Esophagus (tissue), 2 donors: ENCODE measurements around the gene PPP1R3A. TPM values are rescaled to one million over a fixed set of nuclear protein-coding genes. Genes with fewer than 3 reads are reported as not detected.

Experiments
- H3K27ac ChIP-seq, 2 donors: one replicate each; pipeline ENCODE4 v1.5.1; 2013; ENCODE audit warnings: low read depth in 2 of 2, mild to moderate bottlenecking in 2 of 2, inconsistent platforms in 1 of 2, low read length in 1 of 2, moderate library complexity in 1 of 2
- H3K27me3 ChIP-seq, 2 donors: one replicate each; pipeline ENCODE4 v1.6.1; 2013; ENCODE audit warnings: low read length in 2 of 2, control low read depth in 1 of 2, mild to moderate bottlenecking in 1 of 2; ENCODE audit not compliant: insufficient read depth in 2 of 2, control insufficient read depth in 1 of 2
- H3K36me3 ChIP-seq, 2 donors: one replicate each; pipeline ENCODE4 v1.6.1; 2013; ENCODE audit warnings: low read length in 1 of 2; ENCODE audit not compliant: control insufficient read depth in 2 of 2, insufficient read depth in 2 of 2
- H3K4me1 ChIP-seq, 2 donors: one replicate each; pipeline ENCODE4 v1.6.1; 2013; ENCODE audit warnings: low read length in 1 of 2; ENCODE audit not compliant: control insufficient read depth in 2 of 2, insufficient read depth in 2 of 2
- H3K4me3 ChIP-seq, 2 donors: one replicate each; pipeline ENCODE4 v1.5.1; 2013; ENCODE audit warnings: low read length in 2 of 2, mild to moderate bottlenecking in 2 of 2, low read depth in 1 of 2, moderate library complexity in 1 of 2
- H3K9me3 ChIP-seq, 2 donors: one replicate each; pipeline ENCODE4 v1.6.1; 2013; ENCODE audit warnings: mild to moderate bottlenecking in 2 of 2, low read depth in 1 of 2, low read length in 1 of 2, moderate library complexity in 1 of 2; ENCODE audit not compliant: control insufficient read depth in 2 of 2, insufficient read depth in 1 of 2
- WGBS, 2 donors: extraction: QIAGEN DNeasy Blood & Tissue Kit; methylation state at CpG; one replicate each; pipeline ENCODE4 v1.1.7; 2013; 5-methylcytosine and 5-hydroxymethylcytosine counted together
- polyA plus RNA-seq, 2 donors: library from polyadenylated mRNA; stranded (reverse); fragments of 200-250 nt; gene quantifications; one replicate each; pipeline ENCODE4 v1.2.3, GENCODE V29; 2013
- donor health status: healthy with polysubstance abuse.
- donor health status: Bipolar disorder and iron deficiency.

Gene PPP1R3A
- polyA plus RNA-seq, 2 donors = not detected

- 80% methylated on average over 4 of the region's 4 CpGs for WGBS, 2 donors
- H3K36me3 ChIP-seq = no peaks in the 10 kb centered on the region
- H3K9me3 ChIP-seq = no peaks in the 10 kb centered on the region
- H3K4me1 ChIP-seq = no peaks in the 10 kb centered on the region
- no peaks in the 10 kb centered on the region for H3K27me3 ChIP-seq
- no peak overlapping the region for H3K4me3 ChIP-seq
- H3K27ac ChIP-seq = no peak overlapping the region
These were observed 3.2 kb upstream of the PPP1R3A start for GRCh38 chr7:113922049-113922448.

GRCh38 chr7:113921363-113921762 is 2.6 kb upstream of the PPP1R3A start:
- Histone ChIP-seq H3K4me3 (no peak overlapping the region), H3K9me3 (no peaks in the 10 kb centered on the region), H3K27me3 (no peaks in the 10 kb centered on the region), H3K36me3 (no peaks in the 10 kb centered on the region), H3K4me1 (no peaks in the 10 kb centered on the region), H3K27ac (no peak overlapping the region)

- Histone ChIP-seq H3K27me3 (no peaks in the 10 kb centered on the region), H3K27ac (no peak overlapping the region), H3K9me3 (no peaks in the 10 kb centered on the region), H3K36me3 (no peaks in the 10 kb centered on the region), H3K4me3 (no peak overlapping the region), H3K4me1 (no peaks in the 10 kb centered on the region)
- 30 to 42% methylated on average over 1 of the region's 1 CpG for WGBS, 2 donors
These were observed 969 bp downstream of the PPP1R3A start for GRCh38 chr7:113917840-113918239.

GRCh38 chr7:113915956-113916355 is 2.9 kb downstream of the PPP1R3A start:
- no peaks in the 10 kb centered on the region for H3K9me3 ChIP-seq
- H3K27me3 ChIP-seq = no peaks in the 10 kb centered on the region
- 76 to 77% methylated on average over 2 of the region's 2 CpGs for WGBS, 2 donors
- H3K4me3 ChIP-seq = no peak overlapping the region
- no peak overlapping the region for H3K27ac ChIP-seq
- no peaks in the 10 kb centered on the region for H3K36me3 ChIP-seq
- no peaks in the 10 kb centered on the region for H3K4me1 ChIP-seq

- Histone ChIP-seq H3K4me1 (no peaks in the 10 kb centered on the region), H3K27me3 (no peaks in the 10 kb centered on the region), H3K27ac (no peak overlapping the region), H3K36me3 (no peaks in the 10 kb centered on the region), H3K9me3 (no peaks in the 10 kb centered on the region), H3K4me3 (no peak overlapping the region)
- WGBS, 2 donors = 63 to 64% methylated on average over 6 of the region's 6 CpGs
These were observed 5.9 kb downstream of the PPP1R3A start for GRCh38 chr7:113912876-113913275.

- WGBS, 2 donors = 84 to 89% methylated on average over 3 of the region's 3 CpGs
- H3K4me1 ChIP-seq = no peaks in the 10 kb centered on the region
- H3K4me3 ChIP-seq = no peak overlapping the region
- no peaks in the 10 kb centered on the region for H3K27me3 ChIP-seq
- H3K36me3 ChIP-seq = no peaks in the 10 kb centered on the region
- H3K27ac ChIP-seq = no peak overlapping the region
- H3K9me3 ChIP-seq = no peaks in the 10 kb centered on the region
These were observed 11.2 kb downstream of the PPP1R3A start for GRCh38 chr7:113907617-113908016.

- Histone ChIP-seq H3K27me3 (no peaks in the 10 kb centered on the region), H3K36me3 (no peaks in the 10 kb centered on the region), H3K4me3 (no peak overlapping the region), H3K9me3 (no peaks in the 10 kb centered on the region), H3K4me1 (no peaks in the 10 kb centered on the region), H3K27ac (no peak overlapping the region)
- 73 to 79% methylated on average over 1 of the region's 1 CpG for WGBS, 2 donors
These were observed 14.3 kb downstream of the PPP1R3A start for GRCh38 chr7:113904521-113904920.

- Histone ChIP-seq H3K4me1 (no peaks in the 10 kb centered on the region), H3K4me3 (no peak overlapping the region), H3K9me3 (no peaks in the 10 kb centered on the region), H3K36me3 (no peaks in the 10 kb centered on the region), H3K27ac (no peak overlapping the region), H3K27me3 (no peaks in the 10 kb centered on the region)
- WGBS, 2 donors = 14 to 24% methylated on average over 3 of the region's 3 CpGs
These were observed 26.0 kb downstream of the PPP1R3A start for GRCh38 chr7:113892818-113893217.

GRCh38 chr7:113891828-113892227 is 27.0 kb downstream of the PPP1R3A start:
- Histone ChIP-seq H3K4me1 (no peaks in the 10 kb centered on the region), H3K27me3 (no peaks in the 10 kb centered on the region), H3K36me3 (no peaks in the 10 kb centered on the region), H3K4me3 (no peak overlapping the region), H3K9me3 (no peaks in the 10 kb centered on the region), H3K27ac (no peak overlapping the region)
- 29 to 31% methylated on average over 1 of the region's 1 CpG for WGBS, 2 donors

GRCh38 chr7:113891031-113891350 is 27.8 kb downstream of the PPP1R3A start:
- no peaks in the 10 kb centered on the region for H3K36me3 ChIP-seq
- H3K27me3 ChIP-seq = no peaks in the 10 kb centered on the region
- WGBS, 2 donors = 51 to 68% methylated on average over 2 of the region's 2 CpGs
- no peak overlapping the region for H3K4me3 ChIP-seq
- no peaks in the 10 kb centered on the region for H3K4me1 ChIP-seq
- no peaks in the 10 kb centered on the region for H3K9me3 ChIP-seq
- no peak overlapping the region for H3K27ac ChIP-seq
